GM21717 (cell line): ENCODE measurements around the gene SNAI3.

Experiments used
- ATAC-seq: cut with Tn5 transposase; IDR thresholded peaks from one replicate; pipeline ENCODE4 v1.9.1; 2021; ENCODE audit warnings: mild to moderate bottlenecking, moderate library complexity; ENCODE audit not compliant: unreplicated experiment

The SNAI3 gene

GRCh38 chr16:88686439-88687253 is at the start of gene SNAI3:
TSS of gene SNAI3 (minus strand) at chr16:88686507. CDS start at chr16:88686406, 101 bp downstream.
- ATAC-seq, result peak; percentile 68

- no peak for ATAC-seq
These were observed 49.8 kb upstream of the SNAI3 start for GRCh38 chr16:88736088-88736487.

GRCh38 chr16:88735616-88736015 is 49.3 kb upstream of the SNAI3 start:
- no peak for ATAC-seq

- no peak for ATAC-seq
These were observed 48.8 kb upstream of the SNAI3 start for GRCh38 chr16:88735121-88735520.

- ATAC-seq, result no peak
These were observed 48.0 kb upstream of the SNAI3 start for GRCh38 chr16:88734361-88734728.

- ATAC-seq, result no peak
These were observed 47.5 kb upstream of the SNAI3 start for GRCh38 chr16:88733630-88734360.

- ATAC-seq, result no peak
These were observed 46.6 kb upstream of the SNAI3 start for GRCh38 chr16:88732961-88733294.

- ATAC-seq, result no peak
These were observed 46.1 kb upstream of the SNAI3 start for GRCh38 chr16:88732172-88732960.

GRCh38 chr16:88731699-88732098 is 45.4 kb upstream of the SNAI3 start:
- no peak for ATAC-seq

GRCh38 chr16:88730632-88731607 is 44.6 kb upstream of the SNAI3 start:
- no peak for ATAC-seq

- no peak for ATAC-seq
These were observed 41.6 kb upstream of the SNAI3 start for GRCh38 chr16:88727871-88728270.

GRCh38 chr16:88726981-88727380 is 40.7 kb upstream of the SNAI3 start:
- ATAC-seq, result no peak

- ATAC-seq, result no peak
These were observed 40.1 kb upstream of the SNAI3 start for GRCh38 chr16:88726408-88726749.

- no peak for ATAC-seq
These were observed 39.5 kb upstream of the SNAI3 start for GRCh38 chr16:88725609-88726407.

- no peak for ATAC-seq
These were observed 38.7 kb upstream of the SNAI3 start for GRCh38 chr16:88724855-88725555.

- ATAC-seq, result no peak
These were observed 37.6 kb upstream of the SNAI3 start for GRCh38 chr16:88723911-88724310.

GRCh38 chr16:88723507-88723887 is 37.2 kb upstream of the SNAI3 start:
- ATAC-seq, result no peak

GRCh38 chr16:88722784-88723506 is 36.6 kb upstream of the SNAI3 start:
- ATAC-seq, result no peak
